ENCODE results near the gene RRAD.
A peak's percentile ranks its signal among the peaks of the same experiment; 100 is the strongest.

The RRAD gene

DNA sequence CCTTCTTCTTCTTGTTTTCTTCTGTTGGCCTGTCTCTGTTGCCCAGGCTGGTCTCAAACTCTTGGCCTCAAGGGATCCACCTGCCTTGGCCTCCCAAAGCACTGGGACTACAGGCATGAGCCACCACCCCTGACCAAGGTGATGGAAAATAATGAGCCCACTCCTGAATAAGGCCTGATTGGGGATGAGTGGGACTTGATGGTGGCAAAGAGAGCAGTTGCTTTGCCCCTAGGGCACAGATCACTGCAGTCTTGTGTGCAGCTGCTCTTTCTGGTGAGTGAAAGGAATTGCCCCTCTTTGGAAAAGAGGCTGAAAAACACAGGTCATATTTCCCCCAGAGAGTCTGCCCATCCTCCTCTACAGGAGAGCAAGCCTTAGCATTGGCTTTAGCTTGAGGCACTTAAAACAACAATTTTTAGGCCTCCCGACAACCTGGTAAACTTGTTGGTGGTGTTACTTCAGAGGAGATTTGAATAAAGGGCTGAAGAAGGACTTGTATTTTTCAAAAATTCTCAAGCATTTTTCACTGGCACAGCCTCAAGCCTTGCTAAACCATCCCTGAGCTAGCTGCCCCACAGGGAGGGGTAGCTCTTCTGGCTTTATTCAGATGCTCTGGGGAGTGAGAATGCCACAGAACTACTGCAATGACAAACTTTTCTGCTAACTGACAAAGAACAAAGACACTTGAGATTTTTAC is 51.1 kb downstream of the RRAD start:
- Histone ChIP-seq H3K9me3 (no peaks in the 10 kb centered on the region), H3K27ac (peak overlapping the region; percentile 50), H3K36me3 (no peaks in the 10 kb centered on the region), H3K4me1 (ENCODE audit: control insufficient read depth in 1 of 2, insufficient read depth in 1 of 2, low read depth in 1 of 2, low read length in 1 of 2) (peaks cover 17 to 20% of the 10 kb centered on the region in 2 experiments), H3K27me3 (no peaks in the 10 kb centered on the region), H3K4me3 (ENCODE audit: low read depth in 1 of 2, low read length in 1 of 2) (no peak overlapping the region)
- TF ChIP-seq, protein P1, sequence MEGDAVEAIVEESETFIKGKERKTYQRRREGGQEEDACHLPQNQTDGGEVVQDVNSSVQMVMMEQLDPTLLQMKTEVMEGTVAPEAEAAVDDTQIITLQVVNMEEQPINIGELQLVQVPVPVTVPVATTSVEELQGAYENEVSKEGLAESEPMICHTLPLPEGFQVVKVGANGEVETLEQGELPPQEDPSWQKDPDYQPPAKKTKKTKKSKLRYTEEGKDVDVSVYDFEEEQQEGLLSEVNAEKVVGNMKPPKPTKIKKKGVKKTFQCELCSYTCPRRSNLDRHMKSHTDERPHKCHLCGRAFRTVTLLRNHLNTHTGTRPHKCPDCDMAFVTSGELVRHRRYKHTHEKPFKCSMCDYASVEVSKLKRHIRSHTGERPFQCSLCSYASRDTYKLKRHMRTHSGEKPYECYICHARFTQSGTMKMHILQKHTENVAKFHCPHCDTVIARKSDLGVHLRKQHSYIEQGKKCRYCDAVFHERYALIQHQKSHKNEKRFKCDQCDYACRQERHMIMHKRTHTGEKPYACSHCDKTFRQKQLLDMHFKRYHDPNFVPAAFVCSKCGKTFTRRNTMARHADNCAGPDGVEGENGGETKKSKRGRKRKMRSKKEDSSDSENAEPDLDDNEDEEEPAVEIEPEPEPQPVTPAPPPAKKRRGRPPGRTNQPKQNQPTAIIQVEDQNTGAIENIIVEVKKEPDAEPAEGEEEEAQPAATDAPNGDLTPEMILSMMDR (IDR thresholded peaks at IDR 0.05), result no peak

DNA sequence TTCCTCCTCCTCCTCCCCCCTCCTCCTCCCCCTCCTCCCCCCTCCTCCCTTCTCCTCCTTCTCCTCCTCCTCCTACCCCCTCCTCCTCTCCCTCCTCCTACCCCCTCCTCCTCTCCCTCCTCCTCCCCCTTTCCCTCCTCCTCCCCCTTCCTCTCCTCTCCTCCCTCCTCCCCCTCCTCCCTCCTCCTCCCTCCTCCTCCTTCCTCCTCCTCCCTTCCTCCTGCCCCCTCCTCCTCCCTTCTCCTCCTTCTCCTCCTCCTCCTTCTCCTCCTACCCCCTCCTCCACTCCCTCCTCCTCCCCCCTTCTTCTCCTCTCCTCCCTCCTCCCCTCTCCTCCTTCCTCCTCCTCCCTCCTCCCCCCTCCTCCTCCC is 51.7 kb downstream of the RRAD start:
- Histone ChIP-seq H3K27ac (peak overlapping the region; percentile 72), H3K9me3 (no peaks in the 10 kb centered on the region), H3K4me1 (ENCODE audit: control insufficient read depth in 1 of 2, insufficient read depth in 1 of 2, low read depth in 1 of 2, low read length in 1 of 2) (peaks cover 17 to 20% of the 10 kb centered on the region in 2 experiments), H3K36me3 (no peaks in the 10 kb centered on the region), H3K27me3 (no peaks in the 10 kb centered on the region), H3K4me3 (ENCODE audit: low read depth in 1 of 2, low read length in 1 of 2) (no peak overlapping the region)
- TF ChIP-seq, protein P1 (IDR thresholded peaks at IDR 0.05), result no peak

DNA sequence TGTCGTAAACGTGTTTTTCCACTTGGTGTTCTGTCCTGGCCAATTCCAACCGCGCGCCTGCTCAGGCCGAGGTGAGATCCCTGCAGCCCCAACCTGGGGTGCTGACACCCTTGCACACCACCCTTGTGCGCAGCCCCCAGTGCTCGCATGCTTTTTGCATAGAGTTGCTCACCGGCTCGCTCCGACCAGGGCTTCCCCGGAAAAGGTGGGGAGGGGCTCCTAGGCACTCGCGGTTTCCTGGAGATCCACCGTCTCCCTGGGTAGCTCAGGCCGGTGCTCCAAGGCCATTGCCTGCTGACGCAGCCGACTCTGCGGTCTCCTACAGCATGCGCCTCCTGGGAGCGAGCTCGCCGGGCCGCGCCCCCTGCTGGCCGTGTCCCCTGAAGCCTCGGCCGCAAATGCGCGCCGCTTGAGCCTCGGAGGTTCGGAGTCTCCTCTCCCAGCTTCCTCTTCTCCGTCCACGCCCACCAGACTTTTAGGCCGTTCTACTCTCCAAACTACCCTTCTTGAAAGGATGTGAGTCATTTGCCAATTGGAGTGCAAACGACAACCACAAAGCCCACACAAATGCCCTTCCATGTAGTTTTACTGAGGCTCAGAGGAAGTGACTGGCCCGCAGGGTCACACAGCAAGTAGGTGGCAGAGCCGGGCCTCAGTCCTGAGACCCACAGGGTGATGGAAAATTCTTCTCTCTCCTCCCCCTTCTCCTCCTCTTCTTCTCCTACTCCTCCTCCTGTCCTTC is 52.2 kb downstream of the RRAD start:
- TF ChIP-seq, protein P1 (IDR thresholded peaks at IDR 0.05), result peak; percentile 90
- Histone ChIP-seq H3K27me3 (no peaks in the 10 kb centered on the region), H3K4me1 (ENCODE audit: control insufficient read depth in 1 of 2, insufficient read depth in 1 of 2, low read depth in 1 of 2, low read length in 1 of 2) (peaks cover 12 to 17% of the 10 kb centered on the region in 2 experiments), H3K4me3 (ENCODE audit: low read depth in 1 of 2, low read length in 1 of 2) (peak overlapping the region; percentile 36 to 54), H3K27ac (peak overlapping the region; percentile 72), H3K36me3 (no peaks in the 10 kb centered on the region), H3K9me3 (no peaks in the 10 kb centered on the region)

DNA sequence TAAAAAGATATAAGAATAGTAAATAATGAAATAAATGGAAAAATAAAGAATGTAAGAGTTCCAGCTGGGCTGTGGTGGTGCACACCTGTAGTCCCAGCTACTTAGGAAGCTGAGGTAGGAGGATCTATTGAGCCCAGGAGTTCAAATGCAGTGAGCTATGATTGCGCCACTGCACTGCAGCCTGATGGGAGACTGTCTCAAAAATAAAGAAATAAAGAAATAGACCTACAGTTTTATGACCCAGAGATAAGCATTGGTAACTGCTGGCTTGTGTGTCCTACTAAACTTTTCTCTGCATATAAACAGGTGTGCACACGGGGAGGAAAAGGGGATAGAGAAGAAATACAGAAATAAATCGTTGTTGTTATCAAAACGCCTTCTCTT is 52.8 kb downstream of the RRAD start:
- Histone ChIP-seq H3K9me3 (no peaks in the 10 kb centered on the region), H3K36me3 (no peaks in the 10 kb centered on the region), H3K27ac (peak overlapping the region; percentile 72), H3K27me3 (no peaks in the 10 kb centered on the region), H3K4me3 (ENCODE audit: low read depth in 1 of 2, low read length in 1 of 2) (peak overlapping the region; percentile 36 to 54), H3K4me1 (ENCODE audit: control insufficient read depth in 1 of 2, insufficient read depth in 1 of 2, low read depth in 1 of 2, low read length in 1 of 2) (peaks cover 11 to 15% of the 10 kb centered on the region in 2 experiments)
- TF ChIP-seq, protein P1 (IDR thresholded peaks at IDR 0.05), result no peak

DNA sequence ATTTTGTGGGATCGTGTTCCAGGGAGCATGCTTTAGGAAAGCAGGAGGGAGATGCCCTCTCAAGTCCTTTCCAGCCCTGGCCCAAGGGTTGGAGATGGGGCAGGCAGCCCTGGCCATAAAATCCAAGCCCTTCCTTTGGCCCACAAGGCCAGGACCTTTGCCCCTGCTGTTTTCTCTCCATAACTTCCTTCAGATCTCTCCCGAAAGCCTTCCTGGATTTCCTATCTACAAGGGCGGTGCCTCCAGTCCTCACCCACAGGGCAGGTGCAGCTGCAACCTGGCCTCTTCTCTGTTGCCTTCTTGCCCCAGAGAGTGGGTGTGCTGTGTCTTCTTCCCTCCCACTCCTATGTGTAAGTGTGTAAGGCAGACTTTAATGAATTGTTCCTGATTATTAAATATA is 53.5 kb downstream of the RRAD start:
- Histone ChIP-seq H3K27ac (no peak overlapping the region), H3K9me3 (no peaks in the 10 kb centered on the region), H3K4me3 (ENCODE audit: low read depth in 1 of 2, low read length in 1 of 2) (no peak overlapping the region), H3K4me1 (ENCODE audit: control insufficient read depth in 1 of 2, insufficient read depth in 1 of 2, low read depth in 1 of 2, low read length in 1 of 2) (peaks cover 11 to 15% of the 10 kb centered on the region in 2 experiments), H3K27me3 (no peaks in the 10 kb centered on the region), H3K36me3 (no peaks in the 10 kb centered on the region)
- TF ChIP-seq, protein P1 (IDR thresholded peaks at IDR 0.05), result no peak
